HCT116 (cell line): ENCODE measurements around the gene CPNE4. TPM values are rescaled to one million over a fixed set of nuclear protein-coding genes. Genes with fewer than 3 reads are reported as not detected.

Source experiments
- ATAC-seq: fragments of 200-7000 bp; cut with Tn5 transposase; 2 replicates; pipeline ENCODE4 v1.9.1; 2020; ENCODE audit warnings: mild to moderate bottlenecking, moderate library complexity
- BruUV-seq: library from RNA; stranded (reverse); fragments of 400-500 nt; replicated peaks from 2 replicates; lab custom pipeline; 2021; lab: Mats Ljungman, UMichigan
- CTCF ChIA-PET: fragments of 300-600 bp; sonication (Branson Sonifier 250); formaldehyde crosslinking; loops from one replicate; lab custom pipeline; 2021; ENCODE audit warnings: antibody characterized with exemption; lab: Charles Lee
- POLR2A ChIA-PET: fragments of 300-600, 350-600 bp; sonication (Branson Sonifier 250); formaldehyde crosslinking; loops from one replicate; lab custom pipeline; 2021; ENCODE audit warnings: antibody characterized with exemption; lab: Charles Lee
- RAD21 ChIA-PET, 2 experiments: fragments of 300-600 bp; sonication (Branson Sonifier 250); formaldehyde crosslinking; loops; one replicate each; lab custom pipeline; 2023; ENCODE audit warnings: low total read pairs in 2 of 2; ENCODE audit not compliant: uncharacterized antibody in 2 of 2, unreplicated experiment in 2 of 2, low non-redundant PET in 1 of 2; lab: Charles Lee
- DNase-seq: peaks from one replicate; pipeline ENCODE4 v3.0.0-alpha.2; 2010; ENCODE audit warnings: low read depth, low spot score
- H2AFZ ChIP-seq: fragments of 200-600 bp; shearing (Covaris generic), sonication (generic); 2 replicates; pipeline ENCODE4 v1.6.1; 2017; ENCODE audit warnings: low read depth, mixed run types, mixed read lengths, antibody characterized with exemption, low read length; ENCODE audit not compliant: poor library complexity, severe bottlenecking
- H3K27ac ChIP-seq: 2 replicates; pipeline ENCODE4 v1.5.1; 2012; ENCODE audit warnings: low read depth, low read length
- H3K27me3 ChIP-seq: fragments of 200-600 bp; sonication (generic); 2 replicates; pipeline ENCODE4 v1.6.1; 2016; ENCODE audit warnings: mixed run types, low read length, mixed read lengths; ENCODE audit not compliant: insufficient read depth
- H3K36me3 ChIP-seq, 2 experiments: fragments of 200-500 bp in 1 of 2; fragments of 200-600 bp in 1 of 2; sonication (Bioruptor generic) in 1 of 2; sonication (generic) in 1 of 2; 2 replicates each; pipeline versions ENCODE4 v1.5.1 to v1.6.1; 2014 to 2016; ENCODE audit warnings: low read length in 2 of 2, inconsistent platforms in 1 of 2, mixed read lengths in 1 of 2, mixed run types in 1 of 2; ENCODE audit not compliant: insufficient read depth in 2 of 2, control insufficient read depth in 1 of 2
- H3K4me1 ChIP-seq, 2 experiments: fragments of 200-600 bp in 1 of 2; sonication (generic) in 1 of 2; 2 replicates each; pipeline versions ENCODE4 v1.5.1 to v1.6.1; 2012 to 2017; ENCODE audit warnings: low read length in 2 of 2, inconsistent platforms in 1 of 2, mild to moderate bottlenecking in 1 of 2, mixed read lengths in 1 of 2, mixed run types in 1 of 2, moderate library complexity in 1 of 2; ENCODE audit not compliant: insufficient read depth in 2 of 2, control insufficient read depth in 1 of 2
- H3K4me2 ChIP-seq: fragments of 200-600 bp; sonication (generic); 2 replicates; pipeline ENCODE4 v1.6.1; 2017; ENCODE audit warnings: mixed run types, low read length, mixed read lengths
- H3K4me3 ChIP-seq, 2 experiments: fragments of 200-600 bp in 1 of 2; sonication (generic) in 1 of 2; replicated peaks in 1 of 2; 2 replicates each; pipeline ENCODE4 v1.5.1; 2011 to 2016; ENCODE audit warnings: low read length in 2 of 2, control low read depth in 1 of 2, low read depth in 1 of 2, mild to moderate bottlenecking in 1 of 2, mixed read lengths in 1 of 2, mixed run types in 1 of 2
- H3K79me2 ChIP-seq: fragments of 200-600 bp; sonication (generic); 2 replicates; pipeline ENCODE4 v1.6.1; 2017; ENCODE audit warnings: mild to moderate bottlenecking, mixed run types, low read length, moderate library complexity, mixed read lengths; ENCODE audit not compliant: insufficient read depth
- H3K9ac ChIP-seq: fragments of 200-600 bp; sonication (generic); 2 replicates; pipeline ENCODE4 v1.6.1; 2016; ENCODE audit warnings: low read length, mixed read lengths
- H3K9me2 ChIP-seq: fragments of 200-600 bp; sonication (generic), shearing (Covaris generic); 2 replicates; pipeline ENCODE4 v1.6.1; 2017; ENCODE audit warnings: mixed run types, mild to moderate bottlenecking, moderate library complexity; ENCODE audit not compliant: insufficient read depth
- H3K9me3 ChIP-seq, 2 experiments: fragments of 200-500 bp in 1 of 2; fragments of 200-600 bp in 1 of 2; sonication (Bioruptor generic) in 1 of 2; sonication (generic) in 1 of 2; 2 replicates each; pipeline ENCODE4 v1.6.1; 2014 to 2017; ENCODE audit warnings: low read length in 2 of 2, mixed read lengths in 2 of 2, inconsistent platforms in 1 of 2, low read depth in 1 of 2, mild to moderate bottlenecking in 1 of 2, mixed run types in 1 of 2, moderate library complexity in 1 of 2; ENCODE audit not compliant: control insufficient read depth in 1 of 2, insufficient read depth in 1 of 2
- H4K20me1 ChIP-seq: fragments of 200-600 bp; sonication (generic), shearing (Covaris generic); 2 replicates; pipeline ENCODE4 v1.6.1; 2017; ENCODE audit warnings: mixed run types, mild to moderate bottlenecking, moderate library complexity; ENCODE audit not compliant: insufficient read depth
- CEBPB ChIP-seq: IDR thresholded peaks from 2 replicates; pipeline ENCODE4 v1.6.1; 2012; ENCODE audit warnings: low read depth
- EGR1 ChIP-seq: IDR thresholded peaks from 2 replicates; pipeline ENCODE4 v1.6.1; 2012; ENCODE audit warnings: low read depth
- ELF1 ChIP-seq: IDR thresholded peaks from 2 replicates; pipeline ENCODE4 v1.6.1; 2012; ENCODE audit warnings: low read depth, borderline replicate concordance
- EZH2 ChIP-seq: fragments of 200-600 bp; sonication (generic); IDR thresholded peaks from 2 replicates; pipeline ENCODE4 v1.6.1; 2017; ENCODE audit warnings: antibody characterized with exemption, mixed run types
- EZH2phosphoT487 ChIP-seq: fragments of 200-600 bp; IDR thresholded peaks from 2 replicates; pipeline ENCODE4 v1.6.1; 2018; ENCODE audit warnings: antibody characterized with exemption, borderline replicate concordance
- JUND ChIP-seq: IDR thresholded peaks from 2 replicates; pipeline ENCODE4 v1.6.1; 2012
- POLR2AphosphoS5 ChIP-seq: IDR thresholded peaks from 2 replicates; pipeline ENCODE4 v1.6.1; 2011; ENCODE audit warnings: mild to moderate bottlenecking, low read depth, low read length, moderate library complexity
- REST ChIP-seq: IDR thresholded peaks from 2 replicates; pipeline ENCODE4 v1.6.1; 2012; ENCODE audit warnings: low read depth
- SIN3A ChIP-seq: IDR thresholded peaks from 2 replicates; pipeline ENCODE4 v1.6.1; 2012; ENCODE audit warnings: low read depth
- SP1 ChIP-seq: IDR thresholded peaks from 2 replicates; pipeline ENCODE4 v1.6.1; 2012; ENCODE audit warnings: low read depth
- YY1 ChIP-seq: IDR thresholded peaks from 2 replicates; pipeline ENCODE4 v1.6.1; 2011; ENCODE audit warnings: low read length, low read depth, moderate library complexity, mild to moderate bottlenecking; ENCODE audit not compliant: insufficient replicate concordance; ENCODE audit errors: extremely low read depth
- ZBTB33 ChIP-seq: IDR thresholded peaks from 2 replicates; pipeline ENCODE4 v1.6.1; 2011; ENCODE audit warnings: mild to moderate bottlenecking, low read length, moderate library complexity; ENCODE audit not compliant: insufficient replicate concordance; ENCODE audit errors: extremely low read depth
- ZFX ChIP-seq: fragments of 450-650 bp; IDR thresholded peaks from 2 replicates; pipeline ENCODE4 v1.6.1; 2017
- intact Hi-C: fragments of 100-400 bp; cut with micrococcal nuclease; formaldehyde crosslinking; loops from 2 replicates; pipeline ENCODE4 v1.10.0; 2022
- total RNA-seq: library from RNA; stranded (reverse); gene quantifications from one replicate; pipeline ENCODE4 v1.2.1, GENCODE V29; 2021; ENCODE audit not compliant: unreplicated experiment
- TF ChIP-seq, protein P1 (sequence below): IDR thresholded peaks from 2 replicates; pipeline ENCODE4 v1.6.1; 2012

Gene CPNE4
- total RNA-seq, 1 experiment from 2014 or later, result not detected

- no peaks in the 10 kb centered on the region for H3K9me2 ChIP-seq
- no peak overlapping the region for H2AFZ ChIP-seq
- no peak overlapping the region for H3K4me3 ChIP-seq
- ATAC-seq, result no peak
- peaks cover 0 to 5% of the 10 kb centered on the region in 2 experiments; a peak in 1 of 4 replicates for H3K4me1 ChIP-seq
- CTCF ChIA-PET, result no interaction called here
- H3K9me3 ChIP-seq, result no peaks in the 10 kb centered on the region
- TF ChIP-seq, protein P1, sequence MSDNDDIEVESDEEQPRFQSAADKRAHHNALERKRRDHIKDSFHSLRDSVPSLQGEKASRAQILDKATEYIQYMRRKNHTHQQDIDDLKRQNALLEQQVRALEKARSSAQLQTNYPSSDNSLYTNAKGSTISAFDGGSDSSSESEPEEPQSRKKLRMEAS, result no peak
- TF ChIP-seq YY1, result no peak
- TF ChIP-seq ELF1, result no peak
- no peak for TF ChIP-seq EZH2
- RAD21 ChIA-PET, result no interaction called here
- H3K4me2 ChIP-seq, result no peak overlapping the region
- no TSS peak for BruUV-seq
- 0 out of 2 replicates have a peak, but pooled peaks cover 10% of the 10 kb centered on the region for H3K27me3 ChIP-seq
- POLR2A ChIA-PET, result no interaction called here
- intact Hi-C loops, result no loop called here
- no peak overlapping the region for H3K27ac ChIP-seq
- H4K20me1 ChIP-seq, result no peaks in the 10 kb centered on the region
- DNase-seq, result no peak
- H3K36me3 ChIP-seq, result no peaks in the 10 kb centered on the region
- H3K79me2 ChIP-seq, result no peaks in the 10 kb centered on the region
- H3K9ac ChIP-seq, result no peak overlapping the region
Observed at GRCh38 chr3:131900891-131901290, 133.9 kb downstream of the CPNE4 start.

DNA sequence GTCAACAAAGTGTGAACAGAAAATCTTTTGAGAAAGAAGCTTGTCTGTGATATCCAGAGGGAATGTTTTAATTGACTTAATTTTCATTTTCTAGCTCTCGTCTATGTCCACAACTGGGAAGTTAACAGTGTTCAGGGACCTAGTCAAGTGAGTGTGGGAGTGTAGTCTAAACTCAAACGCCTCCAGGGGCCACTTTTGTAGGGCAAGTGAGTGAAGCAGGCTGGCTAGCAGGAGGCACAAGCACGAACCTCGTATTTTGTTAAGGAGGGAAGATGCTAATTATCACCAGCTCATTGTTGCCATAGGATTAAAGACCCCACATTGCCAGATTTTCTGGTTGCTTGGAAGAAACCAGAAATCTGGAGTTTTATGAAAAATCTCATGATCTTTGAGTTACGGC, 135.8 kb downstream of the CPNE4 start:
- no peak overlapping the region for H3K27ac ChIP-seq
- no peaks in the 10 kb centered on the region for H3K9me2 ChIP-seq
- CTCF ChIA-PET, result no interaction called here
- H3K27me3 ChIP-seq, result 0 out of 2 replicates have a peak, but pooled peaks cover 6% of the 10 kb centered on the region
- no peak overlapping the region for H3K4me3 ChIP-seq
- H3K4me1 ChIP-seq, result peaks cover 0 to 4% of the 10 kb centered on the region in 2 experiments; a peak in 1 of 4 replicates
- no peak for ATAC-seq
- TF ChIP-seq SIN3A, result no peak
- TF ChIP-seq EZH2, result no peak
- TF ChIP-seq, protein P1, result no peak
- TF ChIP-seq ZBTB33, result no peak
- TF ChIP-seq CEBPB, result no peak
- TF ChIP-seq JUND, result no peak
- no peak for TF ChIP-seq YY1
- no peak for TF ChIP-seq EZH2phosphoT487
- no peak for TF ChIP-seq REST
- TF ChIP-seq ZFX, result no peak
- no peak for TF ChIP-seq POLR2AphosphoS5
- no peak for TF ChIP-seq EGR1
- TF ChIP-seq ELF1, result no peak
- TF ChIP-seq SP1, result no peak
- TF ChIP-seq, all 23 proteins: peak for 0
- no peaks in the 10 kb centered on the region for H4K20me1 ChIP-seq
- no peak overlapping the region for H2AFZ ChIP-seq
- H3K9ac ChIP-seq, result no peak overlapping the region
- no peaks in the 10 kb centered on the region for H3K36me3 ChIP-seq
- H3K4me2 ChIP-seq, result no peak overlapping the region
- ChIA-PET RAD21 (no interaction called here), POLR2A (no interaction called here)
- no peak for DNase-seq
- no TSS peak for BruUV-seq
- H3K9me3 ChIP-seq, result no peaks in the 10 kb centered on the region
- H3K79me2 ChIP-seq, result no peaks in the 10 kb centered on the region
- intact Hi-C loops, result no loop called here
